PC-9 (cell line): ENCODE data around the gene RBM38. TPM values are rescaled to one million over a fixed set of nuclear protein-coding genes. Genes with fewer than 3 reads are reported as not detected.

ENCODE experiments used
- BruUV-seq: library from RNA; stranded (reverse); fragments of 400-500 nt; replicated peaks from 2 replicates; lab custom pipeline; 2021; lab: Mats Ljungman, UMichigan
- CTCF ChIA-PET: fragments of 300-600 bp; sonication (Branson Sonifier 250); formaldehyde crosslinking; loops from one replicate; lab custom pipeline; 2022; ENCODE audit warnings: antibody characterized with exemption; lab: Charles Lee
- POLR2A ChIA-PET: fragments of 300-600 bp; sonication (Branson Sonifier 250); formaldehyde crosslinking; loops from one replicate; lab custom pipeline; 2022; ENCODE audit warnings: antibody characterized with exemption; ENCODE audit not compliant: unreplicated experiment; lab: Charles Lee
- DNase-seq, 2 experiments: peaks; one replicate each; pipeline versions ENCODE4 v3.0.0 to v3.0.0-alpha.2; 2015 to 2022; ENCODE audit warnings: mixed read lengths in 1 of 2
- H2AFZ ChIP-seq: fragments of 200-600 bp; sonication (generic); 2 replicates; pipeline ENCODE4 v1.8.1; 2017; ENCODE audit warnings: antibody characterized with exemption
- H3F3A ChIP-seq: fragments of 200-600 bp; sonication (generic); 2 replicates; pipeline ENCODE4 v1.8.1; 2017; ENCODE audit warnings: antibody characterized with exemption, mild to moderate bottlenecking, low read depth; ENCODE audit not compliant: insufficient read depth
- H3K27ac ChIP-seq: fragments of 200-600 bp; sonication (generic); 2 replicates; pipeline ENCODE4 v1.6.1; 2016; ENCODE audit warnings: mixed run types
- H3K27me3 ChIP-seq: fragments of 200-600 bp; sonication (generic); 2 replicates; pipeline ENCODE4 v1.6.1; 2016; ENCODE audit warnings: low read depth, mixed run types; ENCODE audit not compliant: insufficient read depth
- H3K36me3 ChIP-seq: fragments of 200-600 bp; sonication (generic); 2 replicates; pipeline ENCODE4 v1.6.1; 2016; ENCODE audit warnings: low read depth, mixed run types
- H3K4me1 ChIP-seq: fragments of 200-600 bp; sonication (generic); replicated peaks from 2 replicates; pipeline ENCODE4 v1.6.1; 2016; ENCODE audit warnings: mixed run types; ENCODE audit not compliant: insufficient read depth
- H3K4me2 ChIP-seq: fragments of 200-600 bp; sonication (generic); 2 replicates; pipeline ENCODE4 v1.6.1; 2017; ENCODE audit warnings: mixed run types
- H3K4me3 ChIP-seq: fragments of 200-600 bp; sonication (generic); 2 replicates; pipeline ENCODE4 v1.6.1; 2016; ENCODE audit warnings: mixed run types
- H3K79me2 ChIP-seq: fragments of 200-600 bp; sonication (generic); 2 replicates; pipeline ENCODE4 v1.6.1; 2017; ENCODE audit warnings: low read depth, mixed run types
- H3K9me2 ChIP-seq: fragments of 200-600 bp; sonication (generic); 2 replicates; pipeline ENCODE4 v1.8.1; 2017; ENCODE audit warnings: mild to moderate bottlenecking; ENCODE audit not compliant: insufficient read depth
- H3K9me3 ChIP-seq: fragments of 200-600 bp; sonication (generic); 2 replicates; pipeline ENCODE4 v1.8.1; 2016; ENCODE audit warnings: low read depth; ENCODE audit not compliant: insufficient read depth
- H4K20me1 ChIP-seq: fragments of 200-600 bp; sonication (generic); 2 replicates; pipeline ENCODE4 v1.8.1; 2017; ENCODE audit not compliant: insufficient read depth
- CTCF ChIP-seq: fragments of 200-600 bp; sonication (generic); conservative IDR thresholded peaks from 2 replicates; pipeline ENCODE4 v1.6.1; 2017; ENCODE audit warnings: mixed run types, antibody characterized with exemption, mild to moderate bottlenecking, moderate library complexity
- EZH2 ChIP-seq: fragments of 200-600 bp; sonication (generic); IDR thresholded peaks from 2 replicates; pipeline ENCODE4 v1.8.0; 2017; ENCODE audit warnings: antibody characterized with exemption, low read depth
- intact Hi-C: fragments of 100-400 bp; cut with micrococcal nuclease; formaldehyde crosslinking; loops from one replicate; pipeline ENCODE4 v1.10.0; 2022; ENCODE audit not compliant: unreplicated experiment
- total RNA-seq: library from RNA; stranded (reverse); gene quantifications from 2 replicates; pipeline ENCODE4 v1.2.3, GENCODE V29; 2021

The RBM38 gene
- total RNA-seq, 1 experiment from 2014 or later: 25.6 TPM

- no peaks in the 10 kb centered on the region for H3K79me2 ChIP-seq
- intact Hi-C loops: no loop called here
- POLR2A ChIA-PET: no interaction called here
- H3K36me3 ChIP-seq: peaks cover 51% of the 10 kb centered on the region
- no peak overlapping the region for H3K4me2 ChIP-seq
- H3K9me3 ChIP-seq: no peaks in the 10 kb centered on the region
- H3K27me3 ChIP-seq: no peaks in the 10 kb centered on the region
- BruUV-seq: no TSS peak
- TF ChIP-seq EZH2: no peak
- no peak for TF ChIP-seq CTCF
- H4K20me1 ChIP-seq: peaks cover 15% of the 10 kb centered on the region
- CTCF ChIA-PET: no interaction called here
- H3F3A ChIP-seq: no peaks in the 10 kb centered on the region
- no peak overlapping the region for H3K4me3 ChIP-seq
- H3K4me1 ChIP-seq: peaks cover 5% of the 10 kb centered on the region; the same call in 1 of the 2 replicates
- no peak overlapping the region for H2AFZ ChIP-seq
- H3K9me2 ChIP-seq: no peaks in the 10 kb centered on the region
- H3K27ac ChIP-seq: no peak overlapping the region
- no peak for DNase-seq
Measured at GRCh38 chr20:57364451-57364850, 26.7 kb upstream of the RBM38 start.

- no peak for DNase-seq
- H4K20me1 ChIP-seq: peaks cover 4% of the 10 kb centered on the region
- no peak overlapping the region for H3K4me2 ChIP-seq
- ChIA-PET CTCF (no interaction called here), POLR2A (interaction anchor here (0.6 kb wide), 1 partner anchor 56 kb away, joined by 3 read pairs; no protein-coding TSS in a partner anchor)
- intact Hi-C loops: no loop called here
- H3K79me2 ChIP-seq: no peaks in the 10 kb centered on the region
- H3K9me2 ChIP-seq: no peaks in the 10 kb centered on the region
- TF ChIP-seq CTCF (no peak), EZH2 (no peak)
- no peak overlapping the region for H3K4me3 ChIP-seq
- no peaks in the 10 kb centered on the region for H3K4me1 ChIP-seq
- no peak overlapping the region for H3K27ac ChIP-seq
- no peaks in the 10 kb centered on the region for H3K9me3 ChIP-seq
- no TSS peak for BruUV-seq
- no peaks in the 10 kb centered on the region for H3K27me3 ChIP-seq
- H3K36me3 ChIP-seq: peaks cover 63% of the 10 kb centered on the region
- H2AFZ ChIP-seq: no peak overlapping the region
- H3F3A ChIP-seq: peaks cover 9% of the 10 kb centered on the region; the same call in 1 of the 2 replicates
Measured at GRCh38 chr20:57369596-57369995, 21.6 kb upstream of the RBM38 start.

GRCh38 chr20:57370316-57370715 lies 20.9 kb upstream of the RBM38 start:
- no TSS peak for BruUV-seq

More at GRCh38 chr20:57370316-57370715, 20.9 kb upstream of the RBM38 start:
- CTCF ChIA-PET: no interaction called here
- no peaks in the 10 kb centered on the region for H3K9me3 ChIP-seq
- peaks cover 9% of the 10 kb centered on the region; the same call in 1 of the 2 replicates for H3F3A ChIP-seq
- H3K4me2 ChIP-seq: no peak overlapping the region
- peaks cover 64% of the 10 kb centered on the region for H3K36me3 ChIP-seq
- no peaks in the 10 kb centered on the region for H3K9me2 ChIP-seq
- no peaks in the 10 kb centered on the region; the same call in none of the 2 replicates for H4K20me1 ChIP-seq
- POLR2A ChIA-PET: no interaction called here
- TF ChIP-seq EZH2 (no peak), CTCF (no peak)
- no peaks in the 10 kb centered on the region for H3K4me1 ChIP-seq
- intact Hi-C loops: no loop called here
- no peaks in the 10 kb centered on the region for H3K27me3 ChIP-seq
- H3K27ac ChIP-seq: no peak overlapping the region
- no peak for DNase-seq
- no peaks in the 10 kb centered on the region for H3K79me2 ChIP-seq
- no peak overlapping the region for H3K4me3 ChIP-seq
- no peak overlapping the region for H2AFZ ChIP-seq
